M059J (cell line): ENCODE results near the gene C14orf93. TPM values are rescaled to one million over a fixed set of nuclear protein-coding genes. Genes with fewer than 3 reads are reported as not detected.
A peak's percentile ranks its signal among the peaks of the same experiment; 100 is the strongest.

ENCODE experiments used
- DNase-seq: peaks from one replicate; pipeline ENCODE4 v3.0.0-alpha.2; 2012; ENCODE audit warnings: low read depth
- total RNA-seq: library from RNA; depleted of rRNA; stranded (reverse); fragments of >200 nt; shearing (Covaris generic); gene quantifications from 2 replicates; pipeline ENCODE4 v1.2.3, GENCODE V29; 2014

The C14orf93 gene
- total RNA-seq, 1 experiment from 2014 or later, result 9.7 TPM

DNA sequence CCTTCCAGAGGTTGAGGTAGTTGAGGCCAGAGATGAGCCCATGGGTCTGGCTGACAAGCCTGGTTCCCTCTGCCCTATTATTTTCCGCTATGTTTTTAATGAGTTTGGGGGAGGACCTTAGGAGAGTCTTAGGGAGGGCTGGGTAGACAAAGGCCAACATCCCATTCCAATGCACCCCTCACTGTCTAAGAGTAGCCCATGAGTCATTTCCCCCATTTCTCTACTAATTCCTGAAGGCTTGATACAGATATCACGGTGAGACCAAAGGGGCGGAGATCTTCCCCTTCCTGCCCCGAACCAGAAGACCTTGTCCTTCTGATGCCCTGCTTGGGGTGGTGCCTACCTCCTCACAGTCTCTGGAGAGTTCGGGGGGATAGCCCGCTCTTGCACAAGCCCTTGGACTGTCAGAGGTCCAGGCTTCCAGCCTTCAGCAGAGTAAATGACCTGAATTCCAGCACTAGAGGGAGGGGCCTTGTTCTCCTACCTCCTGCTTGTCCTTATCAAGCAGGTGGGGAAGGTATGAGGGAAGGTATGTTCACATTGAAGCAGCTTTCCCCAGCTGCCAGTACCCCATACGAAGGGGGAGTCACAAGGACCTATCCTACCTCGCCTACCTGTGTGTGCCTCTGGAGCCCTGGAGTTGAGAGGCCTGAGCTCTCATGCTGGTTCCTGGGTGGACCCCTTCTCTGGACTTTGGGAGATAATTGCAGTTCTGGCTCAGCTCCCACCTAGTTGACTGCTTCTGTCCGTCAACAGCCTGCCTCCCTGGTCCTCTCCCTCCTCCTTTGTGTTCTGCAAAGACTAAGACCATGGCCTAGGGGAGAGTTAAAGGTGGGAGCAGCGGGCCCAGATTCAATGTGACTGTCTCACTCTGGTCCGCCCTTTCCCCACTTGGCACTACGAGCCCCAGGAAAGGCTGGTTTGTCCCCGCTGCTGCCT lies 35.7 kb upstream of the C14orf93 start:
- DNase-seq, result no peak

- DNase-seq, result no peak
Measured at GRCh38 chr14:23044840-23045239, 34.9 kb upstream of the C14orf93 start.

GRCh38 chr14:23043754-23044153 lies 33.8 kb upstream of the C14orf93 start:
- no peak for DNase-seq

GRCh38 chr14:23043145-23043544 lies 33.2 kb upstream of the C14orf93 start:
- no peak for DNase-seq

GRCh38 chr14:23042162-23042965 lies 32.4 kb upstream of the C14orf93 start, which contains the start of gene PSMB11:
Gene PSMB11 (plus strand): TSS chr14:23042212. CDS start chr14:23042226, 14 bp downstream.
- no peak for DNase-seq

GRCh38 chr14:23041729-23042128 lies 31.8 kb upstream of the C14orf93 start:
- DNase-seq, result peak; percentile 64

GRCh38 chr14:23040100-23040499 lies 30.2 kb upstream of the C14orf93 start:
- DNase-seq, result no peak

DNA sequence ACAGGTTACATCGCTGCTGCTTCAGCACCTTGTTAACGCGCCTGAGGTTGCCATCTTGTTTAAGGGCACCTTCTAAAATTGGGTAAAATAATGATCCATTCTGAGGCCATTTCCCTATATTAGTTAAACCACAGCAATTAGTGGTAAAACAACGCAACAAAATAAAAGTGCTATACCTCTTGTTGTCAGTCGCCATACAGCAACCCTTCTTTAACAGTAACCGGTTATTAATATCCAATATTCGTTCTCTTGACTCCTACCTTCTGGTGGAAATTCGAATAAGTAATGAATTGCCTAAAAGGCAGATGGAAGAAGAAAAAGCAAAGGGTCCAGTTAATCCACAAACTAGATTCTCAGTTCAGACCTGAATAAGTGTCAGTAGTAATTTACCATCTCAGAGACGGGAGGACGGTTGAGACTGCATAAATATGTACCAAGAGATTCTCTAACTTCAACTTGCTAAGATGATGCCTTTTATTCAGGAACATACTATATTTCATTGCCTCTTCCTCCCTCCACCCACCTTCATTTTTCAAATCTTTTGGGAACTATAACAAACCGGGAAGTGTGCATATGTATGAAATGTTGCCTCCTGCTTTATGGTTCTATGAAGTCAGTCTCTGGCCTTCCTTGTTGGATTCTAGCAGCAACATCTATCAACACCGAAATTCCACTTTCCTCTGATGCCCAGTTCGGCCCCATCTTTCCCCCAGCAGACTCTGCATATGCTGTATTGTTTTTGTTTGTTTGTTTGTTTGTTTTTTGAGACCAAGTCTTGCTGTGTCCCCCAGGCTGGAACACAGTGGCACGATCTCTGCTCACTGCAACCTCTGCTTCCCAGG lies 25.6 kb upstream of the C14orf93 start:
- DNase-seq, result no peak

- peak; percentile 96 for DNase-seq
Measured at GRCh38 chr14:23034498-23035302, 24.8 kb upstream of the C14orf93 start, which contains the start of gene PSMB5. Gene PSMB5 (minus strand): TSS chr14:23034900. CDS start chr14:23034881, 19 bp downstream.

DNA sequence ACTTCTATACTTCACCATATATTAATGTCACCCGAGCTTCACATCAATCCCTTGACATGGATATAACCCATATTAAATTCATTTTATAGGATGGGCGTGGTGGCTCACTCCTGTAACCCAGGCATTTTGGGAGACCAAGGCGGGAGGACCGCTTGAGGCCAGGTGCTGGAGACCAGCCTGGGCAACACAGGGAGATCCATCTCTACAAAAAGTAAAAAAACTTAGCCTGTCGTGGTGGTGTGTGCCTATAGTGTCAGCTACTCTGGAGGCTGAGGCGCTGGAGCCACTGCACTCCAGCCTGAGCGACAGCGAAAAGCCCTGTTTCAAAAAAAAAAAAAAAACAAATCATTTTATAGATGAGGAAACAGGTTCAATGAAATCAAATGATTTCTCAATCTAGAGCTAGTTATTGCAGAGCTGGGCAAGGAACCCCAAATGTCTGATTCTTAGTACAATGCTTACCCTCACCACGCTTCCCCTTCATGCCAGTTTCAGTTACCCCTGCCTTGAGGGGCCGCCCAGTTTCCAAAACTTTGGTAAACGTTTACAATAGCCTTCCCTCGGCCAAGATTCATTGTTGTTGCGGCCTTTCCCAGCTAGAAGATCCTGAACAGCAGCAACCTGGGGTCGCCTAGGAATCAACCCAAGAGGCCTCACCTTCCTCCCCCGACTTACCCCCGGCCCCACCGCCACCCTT lies 24.0 kb upstream of the C14orf93 start:
- DNase-seq, result no peak

GRCh38 chr14:23033251-23033727 lies 23.3 kb upstream of the C14orf93 start:
- no peak for DNase-seq

DNA sequence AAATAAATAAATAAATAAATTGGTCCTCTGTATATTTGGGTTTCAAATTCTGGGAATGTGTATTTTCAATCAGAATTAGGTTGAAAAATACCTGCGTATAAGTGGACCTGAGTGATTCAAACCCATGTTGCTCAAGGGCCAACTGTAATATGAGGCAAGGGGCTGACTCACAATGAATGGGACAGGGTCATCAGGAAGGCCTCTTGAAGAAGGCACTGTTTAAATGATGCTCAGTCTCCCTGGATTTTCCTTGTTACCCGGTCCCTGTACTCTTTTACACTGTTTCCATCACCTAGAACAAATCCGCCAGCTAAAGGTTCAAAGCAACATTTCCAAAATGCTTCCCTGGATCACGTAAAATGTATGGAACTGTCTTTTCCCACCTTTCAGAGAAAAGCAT lies 21.0 kb upstream of the C14orf93 start:
- no peak for DNase-seq

DNA sequence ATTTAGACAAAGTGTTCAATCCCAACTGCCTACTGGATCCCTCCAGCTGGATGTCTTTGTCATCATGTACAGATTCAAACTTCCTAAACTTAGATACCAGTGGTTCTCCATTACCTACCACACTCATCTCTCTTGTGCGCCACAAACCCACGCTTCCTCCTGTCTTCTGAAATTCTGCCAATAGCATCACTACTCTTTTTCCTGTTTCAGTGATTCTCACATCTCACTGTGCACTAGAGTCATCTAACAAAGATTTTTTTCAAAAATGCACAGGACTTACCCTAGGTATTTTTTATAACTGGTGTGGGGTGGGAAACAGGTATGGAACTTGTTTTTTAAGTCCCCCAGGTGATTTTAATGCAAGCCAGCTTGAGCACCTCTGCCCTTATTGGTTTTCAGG lies 18.9 kb upstream of the C14orf93 start:
- no peak for DNase-seq

DNA sequence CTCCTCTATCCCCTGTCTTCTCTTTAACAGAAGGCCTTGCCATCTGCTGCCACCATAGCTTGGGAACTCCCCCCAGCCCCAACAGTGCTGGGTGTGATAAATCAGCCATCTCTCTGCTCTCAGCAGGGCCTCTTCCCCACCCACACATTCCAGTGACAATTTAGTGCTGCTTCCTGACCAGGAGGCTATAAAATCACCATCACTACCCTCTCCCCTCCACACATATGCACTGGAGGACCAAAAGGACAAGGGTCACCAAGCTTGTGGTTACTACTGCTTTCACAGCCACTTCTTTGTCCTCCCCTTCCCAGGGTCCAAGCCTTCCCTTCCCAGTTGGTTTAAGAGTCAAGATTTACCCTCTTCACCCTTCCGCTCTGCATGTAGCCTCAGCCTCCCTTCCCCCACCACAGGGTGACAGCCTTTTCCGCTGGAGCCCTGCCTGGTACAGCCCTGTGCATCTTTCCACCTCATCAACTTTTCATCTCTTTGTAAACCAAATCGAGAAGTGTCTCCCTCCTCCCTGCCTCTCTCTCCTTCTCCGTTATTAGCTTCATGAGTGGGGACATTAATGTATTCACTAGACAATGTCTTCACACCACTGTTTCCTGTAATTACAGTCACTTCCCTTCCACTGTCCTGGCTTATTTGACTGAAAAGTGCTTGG lies 15.3 kb upstream of the C14orf93 start:
- DNase-seq, result no peak

DNA sequence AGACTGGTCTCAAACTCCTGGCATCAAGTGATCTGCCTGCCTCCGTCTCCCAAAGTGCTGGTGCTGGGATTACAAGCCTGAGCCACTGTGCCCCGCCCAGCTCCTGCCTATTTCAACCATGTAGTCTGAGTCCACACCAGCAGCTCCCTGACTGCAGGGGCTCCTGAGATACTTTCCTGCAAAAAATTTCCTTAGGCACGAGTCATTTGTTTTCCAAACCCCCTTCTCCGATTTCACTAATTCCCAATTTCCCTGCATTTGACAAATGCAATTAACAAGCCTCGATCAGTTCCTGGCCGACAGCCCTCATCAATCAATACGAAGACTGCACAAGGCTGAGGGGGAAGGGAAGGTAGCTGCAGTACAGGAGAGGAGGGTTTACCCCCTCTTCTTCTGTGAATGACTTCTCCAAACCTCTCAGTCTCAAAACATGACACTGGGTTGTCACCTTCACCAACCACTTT lies 14.7 kb upstream of the C14orf93 start:
- DNase-seq, result no peak

GRCh38 chr14:23023795-23024152 lies 13.8 kb upstream of the C14orf93 start:
- no peak for DNase-seq

DNA sequence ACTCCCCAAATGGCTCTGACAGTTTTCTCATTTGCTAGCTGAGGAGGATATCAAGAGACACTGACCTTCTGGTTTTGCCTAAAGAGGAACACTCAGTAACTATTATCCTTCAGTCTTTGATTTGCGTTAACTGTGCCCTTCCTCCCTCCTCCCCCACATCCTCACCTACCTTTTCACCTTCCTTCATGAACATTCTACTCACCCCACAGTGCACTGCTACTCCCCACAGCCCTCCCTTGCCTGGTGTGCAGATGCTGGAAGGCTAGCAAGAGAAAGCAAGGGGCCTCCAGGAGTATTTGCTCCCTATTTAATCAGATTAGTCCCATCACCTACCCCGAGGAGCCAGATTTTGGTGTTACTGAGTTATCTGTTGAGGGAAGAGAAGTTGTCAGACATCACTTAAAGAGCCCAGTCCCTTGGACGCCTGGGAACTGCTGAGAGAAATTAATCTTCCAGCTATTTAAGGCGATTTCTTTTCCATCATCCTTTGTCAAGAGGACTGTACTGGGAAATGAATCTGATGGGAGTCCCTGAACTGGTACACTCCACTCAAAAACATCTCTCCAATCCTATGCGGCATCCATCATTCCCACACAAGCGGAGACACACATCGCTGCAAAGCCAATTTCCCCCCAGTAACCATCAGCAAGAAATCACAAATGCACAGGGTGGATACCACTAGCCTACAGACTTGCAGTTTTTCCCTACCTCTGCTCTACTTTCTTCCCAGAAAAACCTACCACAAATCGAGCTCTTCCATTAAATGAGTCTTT lies 13.3 kb upstream of the C14orf93 start:
- no peak for DNase-seq

- no peak for DNase-seq
Measured at GRCh38 chr14:23021889-23022442, 12.0 kb upstream of the C14orf93 start.
